ENCODE results near the gene FCHSD2. TPM values are rescaled to one million over a fixed set of nuclear protein-coding genes. Genes with fewer than 3 reads are reported as not detected.

The FCHSD2 gene
- total and polyA plus RNA-seq, 2 of the 13 experiments (the other 11 are each of a cell fraction or from before 2014, with no cell fraction given) = 20.5 to 24.8 TPM

DNA sequence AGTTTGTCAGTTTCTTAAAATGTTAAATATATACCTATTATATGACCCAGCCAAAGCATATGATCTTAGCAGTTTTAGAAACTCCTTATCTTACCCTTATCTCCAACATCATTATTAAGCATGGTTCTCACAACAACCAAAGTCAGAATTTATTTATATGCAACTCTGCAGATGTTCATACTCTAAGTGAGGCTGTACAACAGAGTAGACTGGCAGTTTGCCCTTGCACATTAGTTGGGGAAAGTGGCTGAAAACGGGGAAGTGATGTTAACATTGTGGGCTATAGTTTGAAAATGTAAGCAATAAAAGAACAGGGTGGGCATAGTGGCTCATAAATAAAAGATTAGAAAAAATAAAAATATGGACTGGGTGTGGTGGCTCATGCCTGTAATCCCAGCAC is 278.2 kb downstream of the FCHSD2 start:
- FAIRE-seq (no peak), ATAC-seq (no peak), DNase-seq (ENCODE audit: low spot score) (no peak)
- Histone ChIP-seq H3K27ac (ENCODE audit: extremely low read length, insufficient read depth, low read length) (no peak overlapping the region), H3K27me3 (ENCODE audit: control insufficient read depth in 1 of 2, insufficient read depth in 2 of 2, low read length in 2 of 2) (no peaks in the 10 kb centered on the region), H4K20me1 (ENCODE audit: insufficient read depth, low read length) (no peaks in the 10 kb centered on the region; the same call in 1 of the 2 replicates), H3K4me1 (ENCODE audit: insufficient read depth, low read length) (no peaks in the 10 kb centered on the region), H3K9me3 (ENCODE audit: low read length) (no peaks in the 10 kb centered on the region), H3K36me3 (replicated peaks in 1 of 2; ENCODE audit: control insufficient read depth in 1 of 2, insufficient read depth in 2 of 2, low read length in 2 of 2) (peaks cover 16 to 47% of the 10 kb centered on the region in 2 experiments), H3K9ac (ENCODE audit: insufficient read depth, low read depth, low read length) (no peak overlapping the region), H2AFZ (ENCODE audit: low read length) (no peak overlapping the region), H3K4me2 (ENCODE audit: low read depth, low read length) (no peak overlapping the region), H3K79me2 (ENCODE audit: insufficient read depth, low read length) (no peaks in the 10 kb centered on the region), H3K4me3 (replicated peaks in 1 of 3; ENCODE audit: insufficient read depth in 1 of 3, low read depth in 2 of 3, low read length in 3 of 3) (no peak overlapping the region)
- TF ChIP-seq GATAD2A (CRISPR knock-in tag; IDR thresholded peaks at IDR 0.05) = no peak
- no peak for TF ChIP-seq KAT7 (CRISPR knock-in tag; IDR thresholded peaks at IDR 0.05; ENCODE audit: borderline replicate concordance)
- TF ChIP-seq, protein P1, sequence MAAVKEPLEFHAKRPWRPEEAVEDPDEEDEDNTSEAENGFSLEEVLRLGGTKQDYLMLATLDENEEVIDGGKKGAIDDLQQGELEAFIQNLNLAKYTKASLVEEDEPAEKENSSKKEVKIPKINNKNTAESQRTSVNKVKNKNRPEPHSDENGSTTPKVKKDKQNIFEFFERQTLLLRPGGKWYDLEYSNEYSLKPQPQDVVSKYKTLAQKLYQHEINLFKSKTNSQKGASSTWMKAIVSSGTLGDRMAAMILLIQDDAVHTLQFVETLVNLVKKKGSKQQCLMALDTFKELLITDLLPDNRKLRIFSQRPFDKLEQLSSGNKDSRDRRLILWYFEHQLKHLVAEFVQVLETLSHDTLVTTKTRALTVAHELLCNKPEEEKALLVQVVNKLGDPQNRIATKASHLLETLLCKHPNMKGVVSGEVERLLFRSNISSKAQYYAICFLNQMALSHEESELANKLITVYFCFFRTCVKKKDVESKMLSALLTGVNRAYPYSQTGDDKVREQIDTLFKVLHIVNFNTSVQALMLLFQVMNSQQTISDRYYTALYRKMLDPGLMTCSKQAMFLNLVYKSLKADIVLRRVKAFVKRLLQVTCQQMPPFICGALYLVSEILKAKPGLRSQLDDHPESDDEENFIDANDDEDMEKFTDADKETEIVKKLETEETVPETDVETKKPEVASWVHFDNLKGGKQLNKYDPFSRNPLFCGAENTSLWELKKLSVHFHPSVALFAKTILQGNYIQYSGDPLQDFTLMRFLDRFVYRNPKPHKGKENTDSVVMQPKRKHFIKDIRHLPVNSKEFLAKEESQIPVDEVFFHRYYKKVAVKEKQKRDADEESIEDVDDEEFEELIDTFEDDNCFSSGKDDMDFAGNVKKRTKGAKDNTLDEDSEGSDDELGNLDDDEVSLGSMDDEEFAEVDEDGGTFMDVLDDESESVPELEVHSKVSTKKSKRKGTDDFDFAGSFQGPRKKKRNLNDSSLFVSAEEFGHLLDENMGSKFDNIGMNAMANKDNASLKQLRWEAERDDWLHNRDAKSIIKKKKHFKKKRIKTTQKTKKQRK (IDR thresholded peaks at IDR 0.05; ENCODE audit: low read length) = no peak
- TF ChIP-seq ZBTB33 (CRISPR knock-in tag; IDR thresholded peaks at IDR 0.05) = no peak
- no peak for TF ChIP-seq FOXA1 (IDR thresholded peaks at IDR 0.05)
- TF ChIP-seq FOXA1 (CRISPR knock-in tag; IDR thresholded peaks at IDR 0.05) = no peak
- TF ChIP-seq ZFP37 (CRISPR knock-in tag; IDR thresholded peaks at IDR 0.05; ENCODE audit: borderline replicate concordance) = no peak
- TF ChIP-seq ZNF709 (CRISPR knock-in tag; IDR thresholded peaks at IDR 0.05) = no peak
- TF ChIP-seq ZNF687 (CRISPR knock-in tag; IDR thresholded peaks at IDR 0.05) = no peak
- TF ChIP-seq PAX8 (CRISPR knock-in tag; IDR thresholded peaks at IDR 0.05; ENCODE audit: borderline replicate concordance) = no peak
- TF ChIP-seq TSC22D2 (CRISPR knock-in tag; IDR thresholded peaks at IDR 0.05; ENCODE audit: borderline replicate concordance) = no peak
- no peak for TF ChIP-seq NFYC (CRISPR knock-in tag; IDR thresholded peaks at IDR 0.05)
- TF ChIP-seq MBD4 (IDR thresholded peaks at IDR 0.05; ENCODE audit: borderline replicate concordance, low read length) = no peak
- in situ Hi-C loops (cut with HindIII; ENCODE audit: extremely low pct_ligation_motif_present, low pct_unique_long_range_greater_than_20kb) = no loop called here
- ChIA-PET POLR2A (no interaction called here), CTCF (ENCODE audit: low intra/inter-chr PET ratio, low total read pairs) (no interaction called here)
- intact Hi-C loops (cut with micrococcal nuclease; ENCODE audit: unreplicated experiment) = no loop called here
- no TSS peak for BruUV-seq (replicated peaks)
- WGBS (ENCODE audit: low lambda C conversion rate) = 100% methylated on average over 1 of the region's 1 CpG
